ENCODE measurements around the gene PIAS1. TPM values are rescaled to one million over a fixed set of nuclear protein-coding genes. Genes with fewer than 3 reads are reported as not detected.
"Not testable (repeated sequence)": the region's sequence is repeated elsewhere in the genome, so short reads cannot be mapped to it uniquely, and the experiment has no call there.

Gene PIAS1
- polyA plus RNA-seq, 2 of the 4 experiments (the other 2 are of a cell fraction): 23.2 to 49.5 TPM

DNA sequence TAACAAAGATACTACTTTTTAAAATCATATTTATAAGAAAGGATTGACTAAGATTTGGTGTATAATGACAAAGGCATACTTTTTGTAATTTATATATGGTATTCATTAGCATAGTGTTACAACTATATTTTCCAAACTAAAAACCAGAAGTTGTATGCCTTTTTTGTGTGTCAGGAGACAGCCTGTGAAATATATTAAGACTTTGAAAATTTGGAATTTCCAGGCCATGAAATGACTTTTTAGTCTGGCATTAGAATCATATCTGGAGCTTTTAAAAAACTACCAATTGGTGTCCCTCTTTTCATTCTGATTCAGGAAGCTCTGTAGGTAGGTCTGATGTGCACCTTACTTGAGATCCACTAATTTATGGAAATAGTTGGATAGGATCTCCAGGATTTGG is 109.1 kb downstream of the PIAS1 start (continued):
- TF ChIP-seq, protein P1, sequence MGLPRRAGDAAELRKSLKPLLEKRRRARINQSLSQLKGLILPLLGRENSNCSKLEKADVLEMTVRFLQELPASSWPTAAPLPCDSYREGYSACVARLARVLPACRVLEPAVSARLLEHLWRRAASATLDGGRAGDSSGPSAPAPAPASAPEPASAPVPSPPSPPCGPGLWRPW (IDR thresholded peaks at IDR 0.05): no peak
- no peak for TF ChIP-seq JUNB (IDR thresholded peaks at IDR 0.05)
- TF ChIP-seq FOSB (CRISPR knock-in tag; IDR thresholded peaks at IDR 0.05): no peak
- TF ChIP-seq HOXA7 (CRISPR knock-in tag; IDR thresholded peaks at IDR 0.05): no peak
- TF ChIP-seq JUN (IDR thresholded peaks at IDR 0.05): no peak
- TF ChIP-seq, protein P2, sequence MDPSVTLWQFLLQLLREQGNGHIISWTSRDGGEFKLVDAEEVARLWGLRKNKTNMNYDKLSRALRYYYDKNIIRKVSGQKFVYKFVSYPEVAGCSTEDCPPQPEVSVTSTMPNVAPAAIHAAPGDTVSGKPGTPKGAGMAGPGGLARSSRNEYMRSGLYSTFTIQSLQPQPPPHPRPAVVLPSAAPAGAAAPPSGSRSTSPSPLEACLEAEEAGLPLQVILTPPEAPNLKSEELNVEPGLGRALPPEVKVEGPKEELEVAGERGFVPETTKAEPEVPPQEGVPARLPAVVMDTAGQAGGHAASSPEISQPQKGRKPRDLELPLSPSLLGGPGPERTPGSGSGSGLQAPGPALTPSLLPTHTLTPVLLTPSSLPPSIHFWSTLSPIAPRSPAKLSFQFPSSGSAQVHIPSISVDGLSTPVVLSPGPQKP (IDR thresholded peaks at IDR 0.05; ENCODE audit: low read depth, low read length): no peak
- no peak for TF ChIP-seq NPAS2 (CRISPR knock-in tag; IDR thresholded peaks at IDR 0.05; ENCODE audit: borderline replicate concordance)
- TF ChIP-seq, protein P3, sequence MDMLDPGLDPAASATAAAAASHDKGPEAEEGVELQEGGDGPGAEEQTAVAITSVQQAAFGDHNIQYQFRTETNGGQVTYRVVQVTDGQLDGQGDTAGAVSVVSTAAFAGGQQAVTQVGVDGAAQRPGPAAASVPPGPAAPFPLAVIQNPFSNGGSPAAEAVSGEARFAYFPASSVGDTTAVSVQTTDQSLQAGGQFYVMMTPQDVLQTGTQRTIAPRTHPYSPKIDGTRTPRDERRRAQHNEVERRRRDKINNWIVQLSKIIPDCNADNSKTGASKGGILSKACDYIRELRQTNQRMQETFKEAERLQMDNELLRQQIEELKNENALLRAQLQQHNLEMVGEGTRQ (IDR thresholded peaks at IDR 0.05): no peak
- TF ChIP-seq FOXS1 (CRISPR knock-in tag; IDR thresholded peaks at IDR 0.05): no peak

DNA sequence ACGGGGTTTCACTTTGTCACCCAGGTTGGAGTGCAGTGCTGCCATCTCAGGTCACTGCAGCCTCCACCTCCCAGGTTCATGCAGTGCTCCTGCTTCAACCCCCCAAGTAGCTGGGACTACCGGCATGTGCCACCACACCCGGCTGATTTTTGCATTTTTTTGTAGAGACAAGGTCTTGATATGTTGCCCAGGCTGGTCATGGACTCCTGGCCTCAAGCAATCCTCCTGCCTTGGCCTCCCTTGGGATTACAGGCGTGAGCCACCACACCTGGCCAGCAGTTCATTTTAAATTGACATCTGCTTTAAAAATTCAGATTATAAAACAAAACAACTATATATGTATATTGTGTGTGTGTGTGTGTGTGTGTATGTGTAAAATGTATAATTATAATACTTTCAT is 112.7 kb downstream of the PIAS1 start:
- H3K4me2 ChIP-seq: no peak overlapping the region
- ATAC-seq (no peak), DNase-seq (ENCODE audit: low read depth in 1 of 2, low spot score in 1 of 2) (no peak), FAIRE-seq (no peak)
- no peak for TF ChIP-seq HEYL (CRISPR knock-in tag; IDR thresholded peaks at IDR 0.05)
- TF ChIP-seq HOXB5 (CRISPR knock-in tag; IDR thresholded peaks at IDR 0.05): no peak
- TF ChIP-seq SREBF2 (IDR thresholded peaks at IDR 0.05): no peak
- TF ChIP-seq ESRRA (IDR thresholded peaks at IDR 0.05; ENCODE audit: borderline replicate concordance, low read length): no peak
- TF ChIP-seq MYC (IDR thresholded peaks at IDR 0.05; ENCODE audit: borderline replicate concordance, low read length): no peak
- no peak for TF ChIP-seq HOXB13 (CRISPR knock-in tag; IDR thresholded peaks at IDR 0.05; ENCODE audit: low read depth)
- TF ChIP-seq CBX2 (IDR thresholded peaks at IDR 0.05; ENCODE audit: borderline replicate concordance, low read depth): no peak
- TF ChIP-seq, protein P4, sequence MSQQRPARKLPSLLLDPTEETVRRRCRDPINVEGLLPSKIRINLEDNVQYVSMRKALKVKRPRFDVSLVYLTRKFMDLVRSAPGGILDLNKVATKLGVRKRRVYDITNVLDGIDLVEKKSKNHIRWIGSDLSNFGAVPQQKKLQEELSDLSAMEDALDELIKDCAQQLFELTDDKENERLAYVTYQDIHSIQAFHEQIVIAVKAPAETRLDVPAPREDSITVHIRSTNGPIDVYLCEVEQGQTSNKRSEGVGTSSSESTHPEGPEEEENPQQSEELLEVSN (IDR thresholded peaks at IDR 0.05; ENCODE audit: borderline replicate concordance, low read depth): no peak
- no peak overlapping the region for H3K4me3 ChIP-seq
- H3K9me3 ChIP-seq: no peaks in the 10 kb centered on the region
- POLR2A ChIA-PET: no interaction called here
- H3K4me1 ChIP-seq: no peaks in the 10 kb centered on the region
- WGBS (ENCODE audit: missing lambda C conversion rate): 91% methylated on average over 4 of the region's 4 CpGs
- no peak overlapping the region for H3K27ac ChIP-seq
- CTCF ChIA-PET: interaction anchor here (0.8 to 2.7 kb wide), 2 partner anchors 11 to 13 kb away, joined by 3 to 18 read pairs; no protein-coding TSS in a partner anchor

DNA sequence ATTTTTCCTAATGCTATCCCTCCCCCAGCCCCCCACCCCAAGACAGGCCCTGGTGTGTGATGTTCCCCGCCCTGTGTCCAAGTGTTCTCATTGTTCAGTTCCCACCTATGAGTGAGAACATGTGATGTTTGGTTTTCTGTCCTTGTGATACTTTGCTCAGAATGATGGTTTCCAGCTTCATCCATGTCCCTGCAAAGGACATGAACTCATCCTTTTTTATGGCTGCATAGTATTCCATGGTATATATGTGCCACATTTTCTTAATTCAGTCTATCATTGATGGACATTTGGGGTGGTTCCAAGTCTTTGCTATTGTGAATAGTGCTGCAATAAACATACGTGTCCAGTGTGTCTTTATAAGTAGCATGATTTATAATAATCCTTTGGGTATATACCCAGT is 117.9 kb downstream of the PIAS1 start:
- WGBS (ENCODE audit: missing lambda C conversion rate): 73% methylated on average over 2 of the region's 2 CpGs
- H3K4me1 ChIP-seq; H3K9me3 ChIP-seq; POLR2A ChIA-PET; H3K4me3 ChIP-seq; DNase-seq (ENCODE audit: low read depth in 1 of 2, low spot score in 1 of 2); H3K27ac ChIP-seq; H3K4me2 ChIP-seq; FAIRE-seq; ATAC-seq: not testable (repeated sequence)
- CTCF ChIA-PET: interaction anchor here (1.0 to 1.1 kb wide), 2 partner anchors 14 to 309 kb away, joined by 3 to 6 read pairs; no protein-coding TSS in a partner anchor

DNA sequence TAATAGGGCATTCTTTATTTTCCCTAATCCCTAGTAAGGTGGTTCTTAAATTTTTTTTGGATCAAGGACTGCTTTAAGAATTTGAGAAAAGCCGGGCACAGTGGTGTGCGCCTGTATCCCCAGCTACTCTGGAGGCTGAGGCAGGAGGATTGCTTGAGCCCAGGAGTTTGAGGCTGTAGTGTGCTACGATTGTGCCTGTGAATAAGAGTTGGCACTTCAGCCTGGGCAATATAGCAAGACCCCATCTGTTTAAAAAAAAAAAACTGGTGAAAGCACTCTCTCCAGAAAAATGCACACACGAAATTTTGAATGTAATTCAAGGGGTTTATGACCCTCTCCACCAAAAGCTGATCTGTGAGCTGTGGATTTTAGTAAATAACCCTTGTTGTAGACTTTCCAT is 119.0 kb downstream of the PIAS1 start:
- Histone ChIP-seq H3K4me2 (no peak overlapping the region), H3K4me1 (no peaks in the 10 kb centered on the region), H3K4me3 (no peak overlapping the region), H3K27ac (no peak overlapping the region), H3K9me3 (no peaks in the 10 kb centered on the region)
- FAIRE-seq: no peak
- ATAC-seq: no peak
- WGBS (ENCODE audit: missing lambda C conversion rate): 88% methylated on average over 4 of the region's 4 CpGs
- CTCF ChIA-PET: interaction anchor here (0.7 to 1.1 kb wide), 3 partner anchors 13 to 310 kb away, joined by 3 to 6 read pairs (median 4); no protein-coding TSS in a partner anchor
- POLR2A ChIA-PET: no interaction called here
- no peak for DNase-seq (ENCODE audit: low read depth in 1 of 2, low spot score in 1 of 2)
- no peak for TF ChIP-seq TFCP2L1 (CRISPR knock-in tag; IDR thresholded peaks at IDR 0.05)
- no peak for TF ChIP-seq CEBPB (IDR thresholded peaks at IDR 0.05)
- no peak for TF ChIP-seq POLR2A (IDR thresholded peaks at IDR 0.05; ENCODE audit: low read length)
- TF ChIP-seq, protein P5, sequence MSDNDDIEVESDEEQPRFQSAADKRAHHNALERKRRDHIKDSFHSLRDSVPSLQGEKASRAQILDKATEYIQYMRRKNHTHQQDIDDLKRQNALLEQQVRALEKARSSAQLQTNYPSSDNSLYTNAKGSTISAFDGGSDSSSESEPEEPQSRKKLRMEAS (IDR thresholded peaks at IDR 0.05): no peak
- no peak for TF ChIP-seq ESRRA (IDR thresholded peaks at IDR 0.05; ENCODE audit: borderline replicate concordance, low read length)
